Hepatocyte (in vitro differentiated cells): Measurements from ENCODE around the gene TOGARAM2. TPM values are rescaled to one million over a fixed set of nuclear protein-coding genes. Genes with fewer than 3 reads are reported as not detected.

Experiments
- DNase-seq: peaks from one replicate; pipeline ENCODE4 v3.0.0-alpha.2; 2016; ENCODE audit warnings: low spot score
- H2AFZ ChIP-seq: fragments of 200-600 bp; sonication (generic); 2 replicates; pipeline ENCODE4 v1.6.0; 2016; ENCODE audit warnings: antibody characterized with exemption, mild to moderate bottlenecking
- H3K27ac ChIP-seq: fragments of 200-600 bp; sonication (generic); 2 replicates; pipeline ENCODE4 v1.5.1; 2016; ENCODE audit warnings: mild to moderate bottlenecking
- H3K27me3 ChIP-seq: fragments of 200-600 bp; sonication (generic); 2 replicates; pipeline ENCODE4 v1.6.1; 2016
- H3K36me3 ChIP-seq: fragments of 200-600 bp; sonication (generic); replicated peaks from 2 replicates; pipeline ENCODE4 v1.5.1; 2016; ENCODE audit warnings: low read depth; ENCODE audit not compliant: insufficient read depth
- H3K4me1 ChIP-seq: fragments of 200-600 bp; sonication (generic); 2 replicates; pipeline ENCODE4 v1.5.1; 2016; ENCODE audit warnings: mild to moderate bottlenecking, moderate library complexity; ENCODE audit not compliant: insufficient read depth
- H3K4me2 ChIP-seq: fragments of 200-600 bp; sonication (generic); 2 replicates; pipeline ENCODE4 v1.6.0; 2016
- H3K4me3 ChIP-seq: fragments of 200-600 bp; sonication (generic); 2 replicates; pipeline ENCODE4 v1.5.1; 2016; ENCODE audit warnings: mild to moderate bottlenecking
- H3K79me2 ChIP-seq: fragments of 200-600 bp; sonication (generic); 2 replicates; pipeline ENCODE4 v1.6.0; 2017; ENCODE audit warnings: mild to moderate bottlenecking
- H3K9me2 ChIP-seq: fragments of 200-600 bp; sonication (generic); replicated peaks from 2 replicates; pipeline ENCODE4 v1.6.0; 2017; ENCODE audit warnings: mild to moderate bottlenecking; ENCODE audit not compliant: insufficient read depth
- H3K9me3 ChIP-seq: fragments of 200-600 bp; sonication (generic); 2 replicates; pipeline ENCODE4 v1.5.1; 2016; ENCODE audit warnings: low read depth, mild to moderate bottlenecking
- H4K20me1 ChIP-seq: fragments of 200-600 bp; sonication (generic); 2 replicates; pipeline ENCODE4 v1.6.0; 2016; ENCODE audit warnings: mild to moderate bottlenecking; ENCODE audit not compliant: insufficient read depth, poor library complexity, severe bottlenecking
- CTCF ChIP-seq: fragments of 200-600 bp; sonication (generic); IDR thresholded peaks from 2 replicates; pipeline ENCODE4 v1.5.1; 2016; ENCODE audit warnings: antibody characterized with exemption, mild to moderate bottlenecking; ENCODE audit not compliant: poor library complexity
- EZH2phosphoT487 ChIP-seq: fragments of 200-600 bp; sonication (generic); IDR thresholded peaks from one replicate; pipeline ENCODE4 v1.6.1; 2018; ENCODE audit warnings: antibody characterized with exemption, mild to moderate bottlenecking, low read depth, moderate library complexity; ENCODE audit not compliant: unreplicated experiment, severe bottlenecking
- WGBS: methylation state at CpG from one replicate; pipeline ENCODE4 v1.1.6; 2016; ENCODE audit warnings: low lambda C conversion rate; ENCODE audit errors: missing lambda C conversion rate; 5-methylcytosine and 5-hydroxymethylcytosine counted together
- polyA plus RNA-seq: library from polyadenylated mRNA; unstranded; fragments of >200 nt; fragmentation: Nextera tagmentation; extraction: Ambion mirVana; gene quantifications from 2 replicates; pipeline ENCODE4 v1.2.1, GENCODE V29; 2016
- small RNA-seq: library from RNA; depleted of rRNA; stranded (forward); fragments of <200 nt; gene quantifications from one replicate; pipeline ENCODE3, GENCODE V24; 2014
- total RNA-seq: library from RNA; depleted of rRNA; stranded (reverse); fragments of >200 nt; gene quantifications from 2 replicates; pipeline ENCODE4 v1.2.3, GENCODE V29; 2014

The TOGARAM2 gene
- total and polyA plus RNA-seq, 2 experiments from 2014 or later = 0.47 to 1.3 TPM

- Histone ChIP-seq H3K79me2 (no peaks in the 10 kb centered on the region), H3K9me2 (no peaks in the 10 kb centered on the region), H2AFZ (no peak overlapping the region), H3K27ac (no peak overlapping the region), H3K36me3 (no peaks in the 10 kb centered on the region), H3K4me3 (no peak overlapping the region), H3K4me2 (no peak overlapping the region), H4K20me1 (no peaks in the 10 kb centered on the region), H3K27me3 (no peaks in the 10 kb centered on the region), H3K9me3 (no peaks in the 10 kb centered on the region), H3K4me1 (no peaks in the 10 kb centered on the region)
- WGBS = 89% methylated on average over 6 of the region's 6 CpGs
- DNase-seq = no peak
- TF ChIP-seq EZH2phosphoT487 = no peak
Measured at GRCh38 chr2:29097569-29097968, 116.5 kb downstream of the TOGARAM2 start.

GRCh38 chr2:29100564-29100963 is 119.5 kb downstream of the TOGARAM2 start:
- no peak overlapping the region for H3K27ac ChIP-seq
- 94% methylated on average over 1 of the region's 1 CpG for WGBS
- no peak overlapping the region for H3K4me3 ChIP-seq
- peak; percentile 41 for DNase-seq
- TF ChIP-seq EZH2phosphoT487 = no peak
- no peak for TF ChIP-seq CTCF
- H3K9me2 ChIP-seq = no peaks in the 10 kb centered on the region
- H3K27me3 ChIP-seq = no peaks in the 10 kb centered on the region
- no peaks in the 10 kb centered on the region for H3K79me2 ChIP-seq
- no peaks in the 10 kb centered on the region for H3K4me1 ChIP-seq
- no peaks in the 10 kb centered on the region for H3K9me3 ChIP-seq
- H3K4me2 ChIP-seq = no peak overlapping the region
- H4K20me1 ChIP-seq = no peaks in the 10 kb centered on the region
- H3K36me3 ChIP-seq = no peaks in the 10 kb centered on the region
- H2AFZ ChIP-seq = no peak overlapping the region

Small RNA genes lying within 50 kb of the gene (small RNA-seq; reads per million reads assigned to genes)
- gene RF00019 = not detected

Other genes with a start within 250 kb of the TOGARAM2 start
- gene PPP1CB, start 229.5 kb upstream of the TOGARAM2 start, total RNA-seq = 250 and 269 TPM in 2 replicates
- 157 and 161 TPM in 2 replicates for gene PPP1CB, start 229.5 kb upstream of the TOGARAM2 start, polyA plus RNA-seq
- gene SPDYA, start 170.5 kb upstream of the TOGARAM2 start, total RNA-seq = 1.2 and 1.7 TPM in 2 replicates
- 1.3 and 2.1 TPM in 2 replicates for gene SPDYA, start 170.5 kb upstream of the TOGARAM2 start, polyA plus RNA-seq
- gene TRMT61B, start 111.0 kb upstream of the TOGARAM2 start, total RNA-seq = 11.2 and 15.2 TPM in 2 replicates
- 9.8 and 17.0 TPM in 2 replicates for gene TRMT61B, start 111.0 kb upstream of the TOGARAM2 start, polyA plus RNA-seq
- gene WDR43, start 86.6 kb upstream of the TOGARAM2 start, total RNA-seq = 41.3 and 43.0 TPM in 2 replicates
- gene WDR43, start 86.6 kb upstream of the TOGARAM2 start, polyA plus RNA-seq = 21.0 and 24.5 TPM in 2 replicates
- 0.04 and 2.2 TPM in 2 replicates for gene PCARE, start 93.2 kb downstream of the TOGARAM2 start, total RNA-seq
- gene PCARE, start 93.2 kb downstream of the TOGARAM2 start, polyA plus RNA-seq = 0.04 TPM in 1 of 2 replicates, not detected in the other
- gene CLIP4, start 134.1 kb downstream of the TOGARAM2 start, total RNA-seq = 31.2 and 35.6 TPM in 2 replicates
- 15.9 and 17.3 TPM in 2 replicates for gene CLIP4, start 134.1 kb downstream of the TOGARAM2 start, polyA plus RNA-seq